PFSK-1 (cell line): Measurements from ENCODE around the gene MGLL.

Experiments
- FOXP2 ChIP-seq: optimal IDR thresholded peaks from 2 replicates; pipeline ENCODE3; 2011; ENCODE audit warnings: borderline replicate concordance, control low read depth, inconsistent platforms; ENCODE audit not compliant: insufficient read depth; ENCODE audit errors: extremely low read length, extremely low read depth
- POLR2AphosphoS5 ChIP-seq: IDR thresholded peaks from 2 replicates; pipeline ENCODE4 v1.6.1; 2012; ENCODE audit warnings: low read depth, mild to moderate bottlenecking, control low read depth, low read length, moderate library complexity
- SIN3A ChIP-seq: IDR thresholded peaks from 2 replicates; pipeline ENCODE4 v1.6.1; 2012; ENCODE audit warnings: mild to moderate bottlenecking, low read length, moderate library complexity, borderline replicate concordance; ENCODE audit not compliant: insufficient read depth
- TAF1 ChIP-seq: IDR thresholded peaks from 2 replicates; pipeline ENCODE4 v1.6.1; 2012; ENCODE audit warnings: low read length, control low read depth, borderline replicate concordance; ENCODE audit not compliant: insufficient read depth

DNA sequence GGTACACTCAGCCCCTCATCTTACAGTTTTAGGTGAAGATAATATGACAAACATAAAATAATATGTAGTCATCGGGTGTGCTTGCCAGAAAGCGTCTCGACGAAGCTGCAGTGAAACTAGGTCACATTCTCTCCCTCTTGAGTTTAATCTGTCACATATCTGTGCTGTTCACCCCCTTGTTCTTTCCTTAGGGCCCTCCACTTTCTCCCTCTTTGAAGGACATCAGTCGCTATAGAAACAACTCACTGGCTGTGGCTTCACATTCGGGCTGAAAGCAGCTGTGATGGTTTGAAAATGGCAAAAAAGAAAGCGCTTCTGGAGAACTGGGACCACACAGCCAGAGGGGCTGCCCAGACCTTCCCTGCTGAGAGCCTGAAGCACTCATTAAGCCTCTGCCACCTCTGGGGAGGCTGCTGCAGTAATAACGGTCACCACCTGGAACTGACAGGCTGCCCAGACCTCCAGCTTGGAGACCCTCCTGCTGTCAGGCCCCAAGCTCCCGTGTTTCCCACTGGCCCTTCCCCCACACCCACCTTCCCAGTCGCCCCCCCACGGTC, 99.2 kb downstream of the MGLL start:
- TF ChIP-seq SIN3A (no peak), TAF1 (no peak), POLR2AphosphoS5 (no peak), FOXP2 (no peak)
